ENCODE results near the gene GDPD1. TPM values are rescaled to one million over a fixed set of nuclear protein-coding genes. Genes with fewer than 3 reads are reported as not detected.

The GDPD1 gene
- total RNA-seq, 4 donors from 2014 or later: 0.75 to 2.0 (median 1.00) TPM

- Histone ChIP-seq H3K4me3 (no peak overlapping the region), H3K9me3 (no peaks in the 10 kb centered on the region), H3K36me3 (no peaks in the 10 kb centered on the region), H3K27me3 (no peaks in the 10 kb centered on the region), H3K4me1 (no peaks in the 10 kb centered on the region), H3K27ac (replicated peaks in 1 of 4) (no peak overlapping the region)
- intact Hi-C loops (cut with DNase I): no loop called here
- WGBS: 30% methylated on average over 1 of the region's 1 CpG
- TF ChIP-seq POLR2A (IDR thresholded peaks at IDR 0.05; ENCODE audit: low read depth): no peak
- TF ChIP-seq CTCF (IDR thresholded peaks at IDR 0.05): no peak
- no peak for TF ChIP-seq EP300 (IDR thresholded peaks at IDR 0.05)
- TF ChIP-seq POLR2AphosphoS5 (IDR thresholded peaks at IDR 0.05): no peak
- no peak for DNase-seq (ENCODE audit: extremely low spot score)
Observed at GRCh38 chr17:59292174-59292523, 71.8 kb downstream of the GDPD1 start.

GRCh38 chr17:59296190-59296589 is 75.9 kb downstream of the GDPD1 start:
- Histone ChIP-seq H3K4me3 (no peak overlapping the region), H3K27ac (replicated peaks in 1 of 4) (no peak overlapping the region), H3K9me3 (no peaks in the 10 kb centered on the region), H3K4me1 (no peaks in the 10 kb centered on the region), H3K27me3 (no peaks in the 10 kb centered on the region), H3K36me3 (no peaks in the 10 kb centered on the region)
- intact Hi-C loops (cut with DNase I): no loop called here
- TF ChIP-seq EP300 (IDR thresholded peaks at IDR 0.05): no peak
- no peak for TF ChIP-seq POLR2AphosphoS5 (IDR thresholded peaks at IDR 0.05)
- TF ChIP-seq CTCF (IDR thresholded peaks at IDR 0.05): no peak
- TF ChIP-seq POLR2A (IDR thresholded peaks at IDR 0.05; ENCODE audit: low read depth): no peak
- DNase-seq (ENCODE audit: extremely low spot score): no peak
- WGBS: 98% methylated on average over 2 of the region's 2 CpGs

- Histone ChIP-seq H3K4me3 (no peak overlapping the region), H3K36me3 (no peaks in the 10 kb centered on the region), H3K27me3 (no peaks in the 10 kb centered on the region), H3K27ac (replicated peaks in 1 of 4) (no peak overlapping the region), H3K9me3 (no peaks in the 10 kb centered on the region), H3K4me1 (no peaks in the 10 kb centered on the region)
- intact Hi-C loops (cut with DNase I): no loop called here
- TF ChIP-seq POLR2A (IDR thresholded peaks at IDR 0.05; ENCODE audit: low read depth) (no peak), POLR2AphosphoS5 (IDR thresholded peaks at IDR 0.05) (no peak), CTCF (IDR thresholded peaks at IDR 0.05) (no peak), EP300 (IDR thresholded peaks at IDR 0.05) (no peak)
- no peak for DNase-seq (ENCODE audit: extremely low spot score)
- WGBS: 60% methylated on average over 2 of the region's 2 CpGs
Observed at GRCh38 chr17:59298521-59298920, 78.2 kb downstream of the GDPD1 start.

GRCh38 chr17:59299400-59300092 is 79.2 kb downstream of the GDPD1 start:
- TF ChIP-seq POLR2A (IDR thresholded peaks at IDR 0.05; ENCODE audit: low read depth): no peak
- TF ChIP-seq POLR2AphosphoS5 (IDR thresholded peaks at IDR 0.05): no peak
- TF ChIP-seq EP300 (IDR thresholded peaks at IDR 0.05): no peak
- TF ChIP-seq CTCF (IDR thresholded peaks at IDR 0.05): no peak

GRCh38 chr17:59300941-59301340 is 80.6 kb downstream of the GDPD1 start:
- no peak overlapping the region for H3K27ac ChIP-seq (replicated peaks in 1 of 4)
- no peak overlapping the region for H3K4me3 ChIP-seq
- TF ChIP-seq CTCF (IDR thresholded peaks at IDR 0.05) (no peak), POLR2A (IDR thresholded peaks at IDR 0.05; ENCODE audit: low read depth) (no peak), EP300 (IDR thresholded peaks at IDR 0.05) (no peak), POLR2AphosphoS5 (IDR thresholded peaks at IDR 0.05) (no peak)
- H3K4me1 ChIP-seq: no peaks in the 10 kb centered on the region
- no peak for DNase-seq (ENCODE audit: extremely low spot score)
- no peaks in the 10 kb centered on the region for H3K36me3 ChIP-seq
- no peaks in the 10 kb centered on the region for H3K9me3 ChIP-seq
- 80% methylated on average over 5 of the region's 5 CpGs for whole genome bisulfite sequencing
- intact Hi-C loops (cut with DNase I): no loop called here
- H3K27me3 ChIP-seq: no peaks in the 10 kb centered on the region

More at GRCh38 chr17:59299400-59300092, 79.2 kb downstream of the GDPD1 start:
- no peak for DNase-seq (ENCODE audit: extremely low spot score)
- no peak overlapping the region for H3K27ac ChIP-seq (replicated peaks in 1 of 4)
- no peaks in the 10 kb centered on the region for H3K9me3 ChIP-seq
- H3K27me3 ChIP-seq: no peaks in the 10 kb centered on the region
- no peaks in the 10 kb centered on the region for H3K4me1 ChIP-seq
- WGBS: 90% methylated on average over 2 of the region's 2 CpGs
- H3K36me3 ChIP-seq: no peaks in the 10 kb centered on the region
- H3K4me3 ChIP-seq: no peak overlapping the region
- intact Hi-C loops (cut with DNase I): no loop called here
